ENCODE results near the gene DENND1A. TPM values are rescaled to one million over a fixed set of nuclear protein-coding genes. Genes with fewer than 3 reads are reported as not detected.
"Not testable (repeated sequence)": the region's sequence is repeated elsewhere in the genome, so short reads cannot be mapped to it uniquely, and the experiment has no call there.

Gene DENND1A
- total and polyA plus RNA-seq, 4 donors, result 7.9 to 22.0 (median 13.9) TPM

GRCh38 chr9:123738648-123739047, 191.3 kb downstream of the DENND1A start (continued):
- TF ChIP-seq ZBTB33 (IDR thresholded peaks at IDR 0.05), result peak; percentile 81

GRCh38 chr9:123735376-123735775, 194.6 kb downstream of the DENND1A start:
- peaks cover 7 to 18% (median 11%) of the 10 kb centered on the region in 4 donors for H3K4me1 ChIP-seq (ENCODE audit: control insufficient read depth in 4 of 4, insufficient read depth in 4 of 4, low read length in 3 of 4)
- no peaks in the 10 kb centered on the region for H3K27me3 ChIP-seq (ENCODE audit: control insufficient read depth in 4 of 4, insufficient read depth in 4 of 4, low read length in 3 of 4)
- 96% methylated on average over 4 of the region's 4 CpGs for WGBS
- no peak overlapping the region for H3K9ac ChIP-seq (ENCODE audit: low read depth in 1 of 2, low read length in 2 of 2)
- no peak for TF ChIP-seq GABPA (IDR thresholded peaks at IDR 0.05 in 1 of 2, conservative IDR thresholded peaks at IDR 0.05 in 1 of 2)
- no peak for TF ChIP-seq REST (IDR thresholded peaks at IDR 0.05)
- no peak for TF ChIP-seq FOXA1 (IDR thresholded peaks at IDR 0.05)
- TF ChIP-seq NR2F2 (IDR thresholded peaks at IDR 0.05), result no peak
- TF ChIP-seq TAF1 (conservative IDR thresholded peaks at IDR 0.05), result no peak
- no peak for TF ChIP-seq ATF3 (IDR thresholded peaks at IDR 0.05)
- no peak for TF ChIP-seq HNF4A (conservative IDR thresholded peaks at IDR 0.05)
- no peak for TF ChIP-seq SP1 (IDR thresholded peaks at IDR 0.05)
- TF ChIP-seq RXRA (IDR thresholded peaks at IDR 0.05), result no peak
- TF ChIP-seq CTCF (IDR thresholded peaks at IDR 0.05; ENCODE audit: low read depth, low read length, missing input control), result no peak
- TF ChIP-seq YY1 (IDR thresholded peaks at IDR 0.05), result no peak
- TF ChIP-seq ZBTB33 (IDR thresholded peaks at IDR 0.05), result no peak
- TF ChIP-seq HNF4G (IDR thresholded peaks at IDR 0.05), result no peak
- no peak for TF ChIP-seq FOXA2 (IDR thresholded peaks at IDR 0.05)
- TF ChIP-seq RAD21 (IDR thresholded peaks at IDR 0.05), result no peak
- TF ChIP-seq JUND (IDR thresholded peaks at IDR 0.05), result no peak
- H3K9me3 ChIP-seq (ENCODE audit: control insufficient read depth in 4 of 4, low read length in 3 of 4), result no peaks in the 10 kb centered on the region
- no peak overlapping the region for H3K4me3 ChIP-seq (ENCODE audit: low read depth in 1 of 3, low read length in 3 of 3)
- no peak overlapping the region for H3K27ac ChIP-seq (ENCODE audit: low read depth in 1 of 2, low read length in 2 of 2)
- H3K36me3 ChIP-seq (ENCODE audit: control insufficient read depth in 4 of 4, insufficient read depth in 3 of 4, low read depth in 1 of 4, low read length in 3 of 4), result no peaks in the 10 kb centered on the region
- no peak for DNase-seq (ENCODE audit: low spot score)

GRCh38 chr9:123728571-123728970, 201.4 kb downstream of the DENND1A start:
- H3K27me3 ChIP-seq (ENCODE audit: control insufficient read depth in 4 of 4, insufficient read depth in 4 of 4, low read length in 3 of 4); H3K9me3 ChIP-seq (ENCODE audit: control insufficient read depth in 4 of 4, low read length in 3 of 4); DNase-seq (ENCODE audit: low spot score); H3K9ac ChIP-seq (ENCODE audit: low read depth in 1 of 2, low read length in 2 of 2); H3K4me1 ChIP-seq (ENCODE audit: control insufficient read depth in 4 of 4, insufficient read depth in 4 of 4, low read length in 3 of 4); H3K27ac ChIP-seq (ENCODE audit: low read depth in 1 of 2, low read length in 2 of 2); H3K4me3 ChIP-seq (ENCODE audit: low read depth in 1 of 3, low read length in 3 of 3); H3K36me3 ChIP-seq (ENCODE audit: control insufficient read depth in 4 of 4, insufficient read depth in 3 of 4, low read depth in 1 of 4, low read length in 3 of 4): not testable (repeated sequence)
- WGBS, result 94% methylated on average over 5 of the region's 5 CpGs
